A673 (cell line): ENCODE data around the gene CYB5A. TPM values are rescaled to one million over a fixed set of nuclear protein-coding genes. Genes with fewer than 3 reads are reported as not detected.
"Not testable (repeated sequence)": the region's sequence is repeated elsewhere in the genome, so short reads cannot be mapped to it uniquely, and the experiment has no call there.

Source experiments
- BruUV-seq: library from RNA; stranded (reverse); fragments of 400-500 nt; replicated peaks from 2 replicates; lab custom pipeline; 2021; lab: Mats Ljungman, UMichigan
- CTCF ChIA-PET: fragments of 300-600 bp; sonication (Branson Sonifier 250); formaldehyde crosslinking; loops from one replicate; lab custom pipeline; 2022; ENCODE audit warnings: antibody characterized with exemption; lab: Charles Lee
- POLR2A ChIA-PET: fragments of 300-600 bp; sonication (Branson Sonifier 250); formaldehyde crosslinking; loops from one replicate; lab custom pipeline; 2022; ENCODE audit warnings: antibody characterized with exemption; ENCODE audit not compliant: low non-redundant PET; lab: Charles Lee
- DNase-seq: peaks from one replicate; pipeline ENCODE4 v3.0.0-alpha.2; 2015; ENCODE audit warnings: low spot score
- H3K27ac ChIP-seq: fragments of 200-600 bp; sonication (generic); 2 replicates; pipeline ENCODE4 v1.5.1; 2016; ENCODE audit warnings: mixed run types, low read depth, mild to moderate bottlenecking, mixed read lengths, antibody characterized with exemption, low read length; ENCODE audit not compliant: poor library complexity, severe bottlenecking
- H3K27me3 ChIP-seq: fragments of 200-600 bp; sonication (generic); replicated peaks from 2 replicates; pipeline ENCODE4 v1.6.1; 2017; ENCODE audit warnings: mixed run types, low read depth, mild to moderate bottlenecking, mixed read lengths, antibody characterized with exemption, low read length; ENCODE audit not compliant: insufficient read depth, poor library complexity
- H3K36me3 ChIP-seq: fragments of 200-600 bp; sonication (generic); 2 replicates; pipeline ENCODE4 v1.6.1; 2016; ENCODE audit warnings: mixed run types, mild to moderate bottlenecking, mixed read lengths, antibody characterized with exemption, low read length; ENCODE audit not compliant: insufficient read depth, poor library complexity, severe bottlenecking
- H3K4me1 ChIP-seq: fragments of 200-600 bp; sonication (generic); 2 replicates; pipeline ENCODE4 v1.6.1; 2017; ENCODE audit warnings: mixed run types, mild to moderate bottlenecking, mixed read lengths, antibody characterized with exemption, low read length; ENCODE audit not compliant: insufficient read depth, poor library complexity, severe bottlenecking
- H3K4me3 ChIP-seq: fragments of 200-600 bp; sonication (generic); 2 replicates; pipeline ENCODE4 v1.5.1; 2016; ENCODE audit warnings: low read depth, mixed run types, mild to moderate bottlenecking, mixed read lengths, low read length; ENCODE audit not compliant: poor library complexity, severe bottlenecking
- H3K9me3 ChIP-seq: fragments of 200-600 bp; sonication (generic); 2 replicates; pipeline ENCODE4 v1.6.1; 2016; ENCODE audit warnings: mixed run types, low read depth, mild to moderate bottlenecking, mixed read lengths, antibody characterized with exemption, low read length; ENCODE audit not compliant: poor library complexity, severe bottlenecking
- CTCF ChIP-seq: fragments of 300-800, 200-600 bp; sonication (generic); conservative IDR thresholded peaks from 2 replicates; pipeline ENCODE4 v1.5.1; 2017; ENCODE audit warnings: low read depth, mild to moderate bottlenecking, antibody characterized with exemption, low read length, moderate library complexity, mixed read lengths
- EZH2 ChIP-seq: fragments of 200-600 bp; sonication (generic); IDR thresholded peaks from 2 replicates; pipeline ENCODE4 v1.6.1; 2017; ENCODE audit warnings: borderline replicate concordance, low read depth, mild to moderate bottlenecking, mixed read lengths, antibody characterized with exemption, low read length; ENCODE audit not compliant: poor library complexity, severe bottlenecking
- intact Hi-C: fragments of 100-400 bp; cut with micrococcal nuclease; formaldehyde crosslinking; loops from one replicate; pipeline ENCODE4 v1.10.0; 2022; ENCODE audit not compliant: unreplicated experiment
- total RNA-seq: library from RNA; stranded (reverse); gene quantifications from 2 replicates; pipeline ENCODE4 v1.2.3, GENCODE V29; 2021

Gene CYB5A
- total RNA-seq, 1 experiment from 2014 or later, result 38.7 TPM

DNA sequence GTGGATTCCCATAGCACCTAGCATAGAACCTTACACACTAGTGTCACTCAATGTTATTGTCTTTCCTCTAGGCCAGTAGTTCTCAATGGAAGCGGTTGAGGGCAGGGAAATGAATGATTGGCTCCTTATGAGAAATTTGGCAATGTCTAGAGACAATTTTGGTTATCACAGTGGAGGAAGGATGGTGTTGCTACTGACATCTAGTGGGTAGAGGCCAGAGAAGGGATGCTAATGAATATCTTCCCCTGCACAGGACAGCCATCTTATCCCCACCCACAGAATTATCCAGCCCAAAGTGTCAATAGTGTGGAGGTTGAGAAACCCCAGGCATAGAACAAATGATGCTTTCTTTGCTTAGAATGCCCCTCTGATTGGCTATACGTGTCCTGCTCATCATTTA lies 39.6 kb upstream of the CYB5A start:
- H3K27me3 ChIP-seq, result no peaks in the 10 kb centered on the region
- CTCF ChIA-PET, result no interaction called here
- POLR2A ChIA-PET, result no interaction called here
- no peak overlapping the region for H3K27ac ChIP-seq
- no peaks in the 10 kb centered on the region for H3K9me3 ChIP-seq
- peak; percentile 41; the same call in 1 of the 2 replicates for TF ChIP-seq CTCF
- no peak for TF ChIP-seq EZH2
- intact Hi-C loops, result no loop called here
- H3K4me1 ChIP-seq, result no peaks in the 10 kb centered on the region
- H3K4me3 ChIP-seq, result no peak overlapping the region
- peak; percentile 46 for DNase-seq
- no peaks in the 10 kb centered on the region for H3K36me3 ChIP-seq
- BruUV-seq, result no TSS peak

DNA sequence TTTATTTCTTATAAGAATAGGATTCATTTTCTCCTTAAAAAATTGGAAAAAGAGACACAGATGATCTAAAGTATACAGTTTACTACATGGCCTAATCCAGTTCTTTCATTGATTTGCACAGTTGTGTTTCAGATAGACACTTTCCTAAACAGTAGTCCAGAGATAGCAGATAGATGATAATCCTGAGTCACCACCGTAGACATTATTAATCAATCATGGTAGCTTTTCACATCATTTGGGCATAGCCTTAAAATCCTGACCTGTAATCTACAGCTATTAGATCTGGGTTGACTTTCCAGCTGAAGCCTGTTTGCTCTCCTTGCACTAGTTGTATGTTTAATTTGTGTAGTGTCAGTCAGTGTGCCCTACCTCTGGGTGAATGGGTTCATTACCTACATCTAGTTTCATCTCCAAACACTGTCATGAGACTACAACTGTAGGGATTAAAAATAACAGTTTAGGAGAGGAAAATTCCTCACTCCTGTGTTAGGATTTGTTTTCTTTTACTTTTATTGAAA lies 38.0 kb upstream of the CYB5A start:
- no TSS peak for BruUV-seq
- TF ChIP-seq CTCF, result no peak
- TF ChIP-seq EZH2, result no peak
- intact Hi-C loops, result no loop called here
- no peak for DNase-seq
- H3K9me3 ChIP-seq, result no peaks in the 10 kb centered on the region
- ChIA-PET POLR2A (no interaction called here), CTCF (no interaction called here)
- no peaks in the 10 kb centered on the region for H3K36me3 ChIP-seq
- H3K27me3 ChIP-seq, result no peaks in the 10 kb centered on the region
- no peak overlapping the region for H3K27ac ChIP-seq
- no peaks in the 10 kb centered on the region for H3K4me1 ChIP-seq
- H3K4me3 ChIP-seq, result no peak overlapping the region

GRCh38 chr18:74328206-74328605 lies 36.4 kb upstream of the CYB5A start:
- CTCF ChIA-PET, result no interaction called here

DNA sequence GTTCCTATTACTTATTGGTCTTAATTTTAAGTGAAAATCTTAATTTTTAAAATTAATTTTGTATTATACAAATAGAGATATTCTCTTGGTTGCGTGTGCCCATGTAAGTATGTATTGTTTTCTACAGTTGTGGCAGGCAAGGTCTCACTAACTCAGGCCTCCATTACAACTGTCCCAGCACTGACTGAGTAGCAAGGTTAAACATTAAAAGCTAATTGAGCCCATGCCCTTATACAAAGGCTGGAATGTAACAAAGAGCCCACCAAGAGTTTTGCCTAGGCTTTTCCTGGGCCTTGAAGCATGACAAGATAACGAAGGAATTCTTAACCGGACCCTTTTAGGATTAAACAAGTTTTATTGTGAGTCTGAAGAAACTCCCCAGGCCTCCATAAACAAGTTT lies 35.0 kb upstream of the CYB5A start:
- H3K27me3 ChIP-seq, H3K4me3 ChIP-seq, H3K9me3 ChIP-seq, H3K4me1 ChIP-seq, H3K36me3 ChIP-seq, CTCF ChIA-PET, POLR2A ChIA-PET, H3K27ac ChIP-seq, BruUV-seq, intact Hi-C loops, DNase-seq: not testable (repeated sequence)

More at GRCh38 chr18:74328206-74328605, 36.4 kb upstream of the CYB5A start:
- TF ChIP-seq EZH2, result no peak
- no peak for TF ChIP-seq CTCF
- intact Hi-C loops, result no loop called here
- Histone ChIP-seq H3K36me3 (no peaks in the 10 kb centered on the region), H3K4me1 (no peaks in the 10 kb centered on the region), H3K27me3 (no peaks in the 10 kb centered on the region), H3K4me3 (no peak overlapping the region), H3K27ac (no peak overlapping the region), H3K9me3 (no peaks in the 10 kb centered on the region)
- no TSS peak for BruUV-seq
- DNase-seq, result no peak
- POLR2A ChIA-PET, result no interaction called here
